ENCODE measurements around the gene PLA2G4E. TPM values are rescaled to one million over a fixed set of nuclear protein-coding genes. Genes with fewer than 3 reads are reported as not detected.

The PLA2G4E gene
- polyA plus RNA-seq, 1 donor (not counting 4 experiments of a cell fraction or from before 2014, with no cell fraction given) = 3.5 TPM

- no peak overlapping the region for H3K9ac ChIP-seq (ENCODE audit: control insufficient read depth, extremely low read depth, insufficient read depth, low read length)
- no peaks in the 10 kb centered on the region for H3K9me1 ChIP-seq (ENCODE audit: control insufficient read depth, extremely low read depth, insufficient read depth, low read length)
- H3K27ac ChIP-seq (ENCODE audit: control insufficient read depth, insufficient read depth, low read length) = no peak overlapping the region
- FAIRE-seq (no peak), DNase-seq (ENCODE audit: low read depth, low spot score) (no peak)
- no peak overlapping the region for H2AFZ ChIP-seq (ENCODE audit: control insufficient read depth, low read length)
- H3K79me2 ChIP-seq (ENCODE audit: control insufficient read depth, insufficient read depth, low read length) = peaks cover 89% of the 10 kb centered on the region
- no peaks in the 10 kb centered on the region for H3K27me3 ChIP-seq (ENCODE audit: control insufficient read depth, extremely low read depth, insufficient read depth, low read length)
- dilution Hi-C loops (cut with MboI; ENCODE audit: extremely low pct_ligation_motif_present, low sequenced_read_pairs) = no loop called here
- H3K36me3 ChIP-seq (ENCODE audit: control insufficient read depth in 2 of 2, extremely low read depth in 1 of 2, insufficient read depth in 2 of 2, low read length in 2 of 2) = peaks cover 5 to 13% of the 10 kb centered on the region in 2 experiments
- no peaks in the 10 kb centered on the region for H3K9me3 ChIP-seq (ENCODE audit: control insufficient read depth, low read depth, low read length)
- peaks cover 19% of the 10 kb centered on the region for H3K4me1 ChIP-seq (ENCODE audit: control insufficient read depth, extremely low read depth, insufficient read depth, low read length)
- peaks cover 11% of the 10 kb centered on the region for H4K20me1 ChIP-seq (ENCODE audit: control insufficient read depth, extremely low read depth, insufficient read depth, low read length)
- H3K4me3 ChIP-seq (ENCODE audit: control insufficient read depth in 2 of 3, extremely low read depth in 1 of 3, insufficient read depth in 2 of 3, low read depth in 1 of 3, low read length in 3 of 3) = no peak overlapping the region
- TF ChIP-seq CTCF (optimal IDR thresholded peaks at IDR 0.05 in 1 of 3, IDR thresholded peaks at IDR 0.05 in 1 of 3, conservative IDR thresholded peaks at IDR 0.05 in 1 of 3; ENCODE audit: extremely low read depth in 1 of 3, insufficient read depth in 2 of 3, low read length in 3 of 3) (no peak), EZH2 (IDR thresholded peaks at IDR 0.05; ENCODE audit: low read length) (no peak)
- H3K4me2 ChIP-seq (ENCODE audit: control insufficient read depth, extremely low read depth, insufficient read depth, low read depth, low read length) = no peak overlapping the region
Measured at GRCh38 chr15:41966920-41967465, 53.8 kb downstream of the PLA2G4E start.

DNA sequence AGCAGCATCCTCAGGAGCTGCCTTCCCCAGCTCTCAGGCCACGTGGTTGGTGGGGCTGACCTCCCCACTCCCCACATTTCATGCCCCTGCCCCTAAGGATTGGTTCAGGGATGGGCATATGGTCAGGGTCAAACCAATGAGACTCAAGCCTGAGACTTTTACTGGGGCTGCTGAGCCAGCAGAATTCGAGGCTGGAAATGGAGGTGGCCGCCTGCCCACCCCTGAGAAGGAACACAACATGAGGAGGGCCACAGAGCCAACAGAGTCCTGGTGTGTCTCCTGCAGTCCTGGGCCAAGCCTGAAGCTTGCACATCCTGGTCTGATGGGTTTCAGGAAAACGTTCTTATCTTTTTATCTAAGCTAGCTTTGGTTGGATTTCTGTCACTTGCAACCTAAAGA, 54.4 kb downstream of the PLA2G4E start:
- H3K9me1 ChIP-seq (ENCODE audit: control insufficient read depth, extremely low read depth, insufficient read depth, low read length) = no peaks in the 10 kb centered on the region
- no peak overlapping the region for H3K9ac ChIP-seq (ENCODE audit: control insufficient read depth, extremely low read depth, insufficient read depth, low read length)
- peaks cover 11% of the 10 kb centered on the region for H4K20me1 ChIP-seq (ENCODE audit: control insufficient read depth, extremely low read depth, insufficient read depth, low read length)
- no peak overlapping the region for H3K4me2 ChIP-seq (ENCODE audit: control insufficient read depth, extremely low read depth, insufficient read depth, low read depth, low read length)
- H3K9me3 ChIP-seq (ENCODE audit: control insufficient read depth, low read depth, low read length) = no peaks in the 10 kb centered on the region
- no peak overlapping the region for H2AFZ ChIP-seq (ENCODE audit: control insufficient read depth, low read length)
- dilution Hi-C loops (cut with MboI; ENCODE audit: extremely low pct_ligation_motif_present, low sequenced_read_pairs) = no loop called here
- no peak overlapping the region for H3K27ac ChIP-seq (ENCODE audit: control insufficient read depth, insufficient read depth, low read length)
- FAIRE-seq = no peak
- no peak for DNase-seq (ENCODE audit: low read depth, low spot score)
- no peaks in the 10 kb centered on the region for H3K27me3 ChIP-seq (ENCODE audit: control insufficient read depth, extremely low read depth, insufficient read depth, low read length)
- H3K4me1 ChIP-seq (ENCODE audit: control insufficient read depth, extremely low read depth, insufficient read depth, low read length) = peaks cover 20% of the 10 kb centered on the region
- H3K4me3 ChIP-seq (ENCODE audit: control insufficient read depth in 2 of 3, extremely low read depth in 1 of 3, insufficient read depth in 2 of 3, low read depth in 1 of 3, low read length in 3 of 3) = no peak overlapping the region
- peaks cover 89% of the 10 kb centered on the region for H3K79me2 ChIP-seq (ENCODE audit: control insufficient read depth, insufficient read depth, low read length)
- no peak for TF ChIP-seq EZH2 (IDR thresholded peaks at IDR 0.05; ENCODE audit: low read length)
- peaks cover 5 to 13% of the 10 kb centered on the region in 2 experiments for H3K36me3 ChIP-seq (ENCODE audit: control insufficient read depth in 2 of 2, extremely low read depth in 1 of 2, insufficient read depth in 2 of 2, low read length in 2 of 2)

Data from keratinocyte (primary cell).